MM.1S (cell line): ENCODE measurements around the gene TEP1.
"Not testable (repeated sequence)": the region's sequence is repeated elsewhere in the genome, so short reads cannot be mapped to it uniquely, and the experiment has no call there.

Experiments used
- DNase-seq: peaks from one replicate; pipeline ENCODE4 v3.0.0-alpha.2; 2015
- H2AFZ ChIP-seq: fragments of 300-600 bp; sonication (generic); 2 replicates; pipeline ENCODE4 v1.6.0; 2016; ENCODE audit warnings: antibody characterized with exemption, low read length
- H3F3A ChIP-seq: fragments of 300-600 bp; sonication (generic); 2 replicates; pipeline ENCODE4 v1.6.1; 2016; ENCODE audit warnings: mild to moderate bottlenecking, antibody characterized with exemption, low read length, moderate library complexity, mixed read lengths; ENCODE audit not compliant: insufficient read depth
- H3K27ac ChIP-seq: fragments of 300-600 bp; sonication (generic); 2 replicates; pipeline ENCODE4 v1.5.1; 2016; ENCODE audit warnings: mild to moderate bottlenecking, low read length
- H3K27me3 ChIP-seq: fragments of 300-600 bp; sonication (generic); replicated peaks from 2 replicates; pipeline ENCODE4 v1.6.0; 2016; ENCODE audit warnings: low read length; ENCODE audit not compliant: insufficient read depth
- H3K36me3 ChIP-seq: fragments of 300-600 bp; sonication (generic); replicated peaks from 2 replicates; pipeline ENCODE4 v1.6.1; 2016; ENCODE audit warnings: mild to moderate bottlenecking, low read length, mixed read lengths; ENCODE audit not compliant: insufficient read depth
- H3K4me1 ChIP-seq: fragments of 300-600 bp; sonication (generic); 2 replicates; pipeline ENCODE4 v1.6.1; 2016; ENCODE audit warnings: low read length, mixed read lengths
- H3K4me2 ChIP-seq: fragments of 300-600 bp; sonication (generic); 2 replicates; pipeline ENCODE4 v1.6.0; 2016; ENCODE audit warnings: low read depth, low read length
- H3K4me3 ChIP-seq: fragments of 300-600 bp; sonication (generic); 2 replicates; pipeline ENCODE4 v1.5.1; 2016; ENCODE audit warnings: low read length, mixed read lengths
- H3K79me2 ChIP-seq: fragments of 300-600 bp; sonication (generic); 2 replicates; pipeline ENCODE4 v1.6.1; 2016; ENCODE audit warnings: mixed run types, low read length, mixed read lengths
- H3K9ac ChIP-seq: fragments of 300-600 bp; sonication (generic); 2 replicates; pipeline ENCODE4 v1.6.1; 2016; ENCODE audit warnings: low read length, mixed read lengths
- H3K9me2 ChIP-seq: fragments of 300-600 bp; sonication (generic); replicated peaks from 2 replicates; pipeline ENCODE4 v1.6.1; 2016; ENCODE audit warnings: mild to moderate bottlenecking, low read length, mixed read lengths; ENCODE audit not compliant: insufficient read depth
- H3K9me3 ChIP-seq: fragments of 300-600 bp; sonication (generic); replicated peaks from 2 replicates; pipeline ENCODE4 v1.6.1; 2016; ENCODE audit warnings: mild to moderate bottlenecking, low read length, mixed read lengths; ENCODE audit not compliant: insufficient read depth
- H4K20me1 ChIP-seq: fragments of 300-600 bp; sonication (generic); 2 replicates; pipeline ENCODE4 v1.6.1; 2016; ENCODE audit warnings: mild to moderate bottlenecking, low read length, moderate library complexity, mixed read lengths; ENCODE audit not compliant: insufficient read depth
- EZH2 ChIP-seq: fragments of 300-600 bp; sonication (generic); optimal IDR thresholded peaks from 2 replicates; pipeline ENCODE3; 2017; ENCODE audit warnings: low read depth, mild to moderate bottlenecking, antibody characterized with exemption, low read length, mixed read lengths
- EZH2phosphoT487 ChIP-seq: fragments of 300-600 bp; sonication (generic); IDR thresholded peaks from 2 replicates; pipeline ENCODE4 v1.6.1; 2018; ENCODE audit warnings: antibody characterized with exemption, low read length
- TF ChIP-seq, protein P1 (sequence below): fragments of 300-600 bp; sonication (generic); IDR thresholded peaks from 2 replicates; pipeline ENCODE4 v1.5.1; 2016; ENCODE audit warnings: antibody characterized with exemption, low read length, mixed read lengths

The TEP1 gene

GRCh38 chr14:20454516-20455354 lies 41.4 kb upstream of the TEP1 start, which contains the start of the genes APEX1 and OSGEP:
Gene APEX1 (plus strand): TSS chr14:20455226. CDS start chr14:20455646, 420 bp downstream.
Gene OSGEP (minus strand): TSS chr14:20454812. CDS start chr14:20454683, 129 bp downstream.
- Histone ChIP-seq H3K27ac (peak within 1 kb of the TSS; percentile 91), H3K4me1 (no peaks in the 10 kb centered on the region), H3K4me2 (peak within 1 kb of the TSS; percentile 68), H3F3A (peaks cover 5% of the 10 kb centered on the region; the same call in 1 of the 2 replicates), H3K4me3 (peak within 1 kb of the TSS; percentile 80), H3K27me3 (no peaks in the 10 kb centered on the region), H2AFZ (peak within 1 kb of the TSS; percentile 70), H3K79me2 (peaks cover 32% of the 10 kb centered on the region), H3K9ac (peak within 1 kb of the TSS; percentile 90), H3K36me3 (no peaks in the 10 kb centered on the region), H3K9me3 (no peaks in the 10 kb centered on the region), H3K9me2 (no peaks in the 10 kb centered on the region), H4K20me1 (peaks cover 3% of the 10 kb centered on the region; the same call in 1 of the 2 replicates)
- TF ChIP-seq EZH2phosphoT487, result no peak
- TF ChIP-seq, protein P1, sequence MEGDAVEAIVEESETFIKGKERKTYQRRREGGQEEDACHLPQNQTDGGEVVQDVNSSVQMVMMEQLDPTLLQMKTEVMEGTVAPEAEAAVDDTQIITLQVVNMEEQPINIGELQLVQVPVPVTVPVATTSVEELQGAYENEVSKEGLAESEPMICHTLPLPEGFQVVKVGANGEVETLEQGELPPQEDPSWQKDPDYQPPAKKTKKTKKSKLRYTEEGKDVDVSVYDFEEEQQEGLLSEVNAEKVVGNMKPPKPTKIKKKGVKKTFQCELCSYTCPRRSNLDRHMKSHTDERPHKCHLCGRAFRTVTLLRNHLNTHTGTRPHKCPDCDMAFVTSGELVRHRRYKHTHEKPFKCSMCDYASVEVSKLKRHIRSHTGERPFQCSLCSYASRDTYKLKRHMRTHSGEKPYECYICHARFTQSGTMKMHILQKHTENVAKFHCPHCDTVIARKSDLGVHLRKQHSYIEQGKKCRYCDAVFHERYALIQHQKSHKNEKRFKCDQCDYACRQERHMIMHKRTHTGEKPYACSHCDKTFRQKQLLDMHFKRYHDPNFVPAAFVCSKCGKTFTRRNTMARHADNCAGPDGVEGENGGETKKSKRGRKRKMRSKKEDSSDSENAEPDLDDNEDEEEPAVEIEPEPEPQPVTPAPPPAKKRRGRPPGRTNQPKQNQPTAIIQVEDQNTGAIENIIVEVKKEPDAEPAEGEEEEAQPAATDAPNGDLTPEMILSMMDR, result no peak
- no peak for TF ChIP-seq EZH2
- DNase-seq, result peak; percentile 96

GRCh38 chr14:20452831-20453230 lies 39.5 kb upstream of the TEP1 start:
- H3K79me2 ChIP-seq, result peaks cover 31% of the 10 kb centered on the region
- H3K9me3 ChIP-seq, H3K36me3 ChIP-seq, H3K4me2 ChIP-seq, DNase-seq, H3K9me2 ChIP-seq, H3K4me3 ChIP-seq, H3K27ac ChIP-seq, H3K9ac ChIP-seq, H4K20me1 ChIP-seq, H2AFZ ChIP-seq, H3K27me3 ChIP-seq, H3F3A ChIP-seq, H3K4me1 ChIP-seq: not testable (repeated sequence)

DNA sequence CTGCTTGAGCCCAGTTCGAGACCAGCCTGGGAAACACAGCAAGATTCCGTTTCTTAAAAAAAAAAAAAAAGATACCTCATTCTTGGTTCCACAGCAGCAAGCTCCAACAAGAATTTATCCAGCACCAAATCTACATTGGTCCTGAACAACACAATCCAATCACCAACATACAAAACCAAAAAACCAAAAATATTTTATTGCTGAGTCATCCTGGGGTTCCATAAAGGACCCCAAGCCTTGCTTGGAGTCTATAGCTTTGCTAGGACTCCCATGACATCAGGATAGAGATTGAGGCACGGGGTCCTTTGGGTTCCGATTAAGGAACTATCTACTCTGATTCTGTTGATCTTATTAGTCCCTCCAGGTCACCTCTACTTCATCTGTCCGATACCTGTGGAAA lies 33.6 kb upstream of the TEP1 start:
- Histone ChIP-seq H3K4me2 (no peak overlapping the region), H4K20me1 (no peaks in the 10 kb centered on the region), H3K27me3 (no peaks in the 10 kb centered on the region), H3K4me1 (no peaks in the 10 kb centered on the region), H3K9me2 (no peaks in the 10 kb centered on the region), H3K9me3 (no peaks in the 10 kb centered on the region), H3K4me3 (no peak overlapping the region), H3K36me3 (no peaks in the 10 kb centered on the region), H3K9ac (no peak overlapping the region), H3F3A (no peaks in the 10 kb centered on the region), H3K27ac (no peak overlapping the region), H3K79me2 (no peaks in the 10 kb centered on the region), H2AFZ (no peak overlapping the region)
- no peak for DNase-seq
- TF ChIP-seq EZH2phosphoT487 (no peak), EZH2 (no peak)
- TF ChIP-seq, protein P1, result no peak

GRCh38 chr14:20443650-20444049 lies 30.3 kb upstream of the TEP1 start:
- H2AFZ ChIP-seq, H3K4me1 ChIP-seq, H3K79me2 ChIP-seq, H3K4me2 ChIP-seq, H3F3A ChIP-seq, H3K36me3 ChIP-seq, H3K27me3 ChIP-seq, H3K27ac ChIP-seq, H3K9ac ChIP-seq, H3K9me2 ChIP-seq, DNase-seq, H3K4me3 ChIP-seq, H4K20me1 ChIP-seq, H3K9me3 ChIP-seq: not testable (repeated sequence)
